ENCODE measurements around the gene CDHR2. TPM values are rescaled to one million over a fixed set of nuclear protein-coding genes. Genes with fewer than 3 reads are reported as not detected.

The CDHR2 gene, protein sequence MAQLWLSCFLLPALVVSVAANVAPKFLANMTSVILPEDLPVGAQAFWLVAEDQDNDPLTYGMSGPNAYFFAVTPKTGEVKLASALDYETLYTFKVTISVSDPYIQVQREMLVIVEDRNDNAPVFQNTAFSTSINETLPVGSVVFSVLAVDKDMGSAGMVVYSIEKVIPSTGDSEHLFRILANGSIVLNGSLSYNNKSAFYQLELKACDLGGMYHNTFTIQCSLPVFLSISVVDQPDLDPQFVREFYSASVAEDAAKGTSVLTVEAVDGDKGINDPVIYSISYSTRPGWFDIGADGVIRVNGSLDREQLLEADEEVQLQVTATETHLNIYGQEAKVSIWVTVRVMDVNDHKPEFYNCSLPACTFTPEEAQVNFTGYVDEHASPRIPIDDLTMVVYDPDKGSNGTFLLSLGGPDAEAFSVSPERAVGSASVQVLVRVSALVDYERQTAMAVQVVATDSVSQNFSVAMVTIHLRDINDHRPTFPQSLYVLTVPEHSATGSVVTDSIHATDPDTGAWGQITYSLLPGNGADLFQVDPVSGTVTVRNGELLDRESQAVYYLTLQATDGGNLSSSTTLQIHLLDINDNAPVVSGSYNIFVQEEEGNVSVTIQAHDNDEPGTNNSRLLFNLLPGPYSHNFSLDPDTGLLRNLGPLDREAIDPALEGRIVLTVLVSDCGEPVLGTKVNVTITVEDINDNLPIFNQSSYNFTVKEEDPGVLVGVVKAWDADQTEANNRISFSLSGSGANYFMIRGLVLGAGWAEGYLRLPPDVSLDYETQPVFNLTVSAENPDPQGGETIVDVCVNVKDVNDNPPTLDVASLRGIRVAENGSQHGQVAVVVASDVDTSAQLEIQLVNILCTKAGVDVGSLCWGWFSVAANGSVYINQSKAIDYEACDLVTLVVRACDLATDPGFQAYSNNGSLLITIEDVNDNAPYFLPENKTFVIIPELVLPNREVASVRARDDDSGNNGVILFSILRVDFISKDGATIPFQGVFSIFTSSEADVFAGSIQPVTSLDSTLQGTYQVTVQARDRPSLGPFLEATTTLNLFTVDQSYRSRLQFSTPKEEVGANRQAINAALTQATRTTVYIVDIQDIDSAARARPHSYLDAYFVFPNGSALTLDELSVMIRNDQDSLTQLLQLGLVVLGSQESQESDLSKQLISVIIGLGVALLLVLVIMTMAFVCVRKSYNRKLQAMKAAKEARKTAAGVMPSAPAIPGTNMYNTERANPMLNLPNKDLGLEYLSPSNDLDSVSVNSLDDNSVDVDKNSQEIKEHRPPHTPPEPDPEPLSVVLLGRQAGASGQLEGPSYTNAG (N-terminal part only)
- total RNA-seq, result 1 to 10 TPM; 1.3 to 2.4 TPM

DNA sequence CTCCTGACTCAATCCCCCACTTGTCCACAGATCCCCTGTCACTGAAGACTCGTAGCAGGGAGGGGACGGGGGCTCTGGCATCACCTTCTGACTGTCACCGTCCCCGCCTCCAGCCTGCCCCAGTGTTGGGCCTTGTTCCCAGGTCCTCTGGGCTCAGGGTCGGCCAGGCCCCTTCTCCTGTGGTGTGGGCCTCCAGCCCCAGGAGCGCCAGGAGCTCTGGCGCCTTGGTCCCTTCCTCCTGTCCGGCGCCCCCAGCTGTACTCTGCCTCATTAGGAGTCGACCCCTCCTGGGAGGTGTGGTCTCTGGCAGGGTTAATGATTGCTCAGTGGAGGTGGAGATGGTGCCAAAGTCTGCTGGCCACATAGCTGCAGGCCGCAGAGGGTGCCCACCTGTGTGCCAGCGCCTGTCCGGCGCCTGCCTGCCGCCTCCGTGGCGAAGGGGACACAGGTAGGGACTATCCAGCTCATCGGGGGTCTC is at the start of gene CDHR2:
Gene CDHR2 (plus strand): TSS at position 376 of the 478 bp plus-strand sequence. CDS start 16,011 bp downstream, outside the sequence.
- H3K27me3 Mint-ChIP-seq, result no peaks in the 10 kb centered on the region
- H3K9me3 Mint-ChIP-seq, result no peaks in the 10 kb centered on the region
- CTCF ChIA-PET, result interaction anchor here (1.6 kb wide), 1 partner anchor 109 kb away, joined by 3 read pairs; no protein-coding TSS in a partner anchor
- H3K4me1 Mint-ChIP-seq, result peaks cover 35% of the 10 kb centered on the region
- H3K4me3 Mint-ChIP-seq, result no peak within 1 kb of the TSS
- no peak within 1 kb of the TSS for H3K27ac Mint-ChIP-seq
- POLR2A ChIA-PET, result no interaction called here
- no peak for DNase-seq
- peaks cover 4% of the 10 kb centered on the region for H3K36me3 Mint-ChIP-seq (ENCODE audit: low read depth)

DNA sequence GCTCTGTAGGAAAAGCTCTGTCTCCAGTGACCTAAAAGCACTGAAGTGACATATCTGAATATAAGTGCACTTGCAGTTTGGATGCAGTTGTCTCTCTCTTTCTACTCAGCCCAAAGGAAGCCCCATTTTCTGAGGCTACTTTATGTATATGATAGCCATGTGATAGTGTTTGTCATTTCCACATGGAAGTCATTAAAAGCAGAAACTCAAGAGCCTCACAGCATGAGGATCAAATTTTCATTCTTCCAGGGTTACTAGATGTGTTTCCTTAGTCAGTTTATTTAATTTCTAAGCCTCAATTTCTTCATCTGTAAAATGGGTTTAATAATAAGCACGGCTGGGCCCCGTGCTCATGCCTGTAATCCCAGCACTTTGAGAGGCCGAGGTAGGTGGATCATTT is 48.6 kb upstream of the CDHR2 start:
- ChIA-PET CTCF (interaction anchor here (0.6 to 0.9 kb wide), 2 partner anchors 20 to 30 kb away, joined by 3 read pairs; no protein-coding TSS in a partner anchor), POLR2A (no interaction called here)
- no peak overlapping the region for H3K4me3 Mint-ChIP-seq
- no peak overlapping the region for H3K27ac Mint-ChIP-seq
- peaks cover 61% of the 10 kb centered on the region for H3K36me3 Mint-ChIP-seq (ENCODE audit: low read depth)
- no peaks in the 10 kb centered on the region for H3K9me3 Mint-ChIP-seq
- no peaks in the 10 kb centered on the region for H3K27me3 Mint-ChIP-seq
- DNase-seq, result no peak
- peaks cover 1% of the 10 kb centered on the region for H3K4me1 Mint-ChIP-seq

GRCh38 chr5:176501333-176501732 is 47.8 kb upstream of the CDHR2 start:
- CTCF ChIA-PET, result no interaction called here
- no peak overlapping the region for H3K4me3 Mint-ChIP-seq
- H3K9me3 Mint-ChIP-seq, result no peaks in the 10 kb centered on the region
- DNase-seq, result no peak
- H3K36me3 Mint-ChIP-seq (ENCODE audit: low read depth), result peaks cover 58% of the 10 kb centered on the region
- no peaks in the 10 kb centered on the region for H3K27me3 Mint-ChIP-seq
- H3K27ac Mint-ChIP-seq, result no peak overlapping the region
- POLR2A ChIA-PET, result no interaction called here
- H3K4me1 Mint-ChIP-seq, result peaks cover 1% of the 10 kb centered on the region

DNA sequence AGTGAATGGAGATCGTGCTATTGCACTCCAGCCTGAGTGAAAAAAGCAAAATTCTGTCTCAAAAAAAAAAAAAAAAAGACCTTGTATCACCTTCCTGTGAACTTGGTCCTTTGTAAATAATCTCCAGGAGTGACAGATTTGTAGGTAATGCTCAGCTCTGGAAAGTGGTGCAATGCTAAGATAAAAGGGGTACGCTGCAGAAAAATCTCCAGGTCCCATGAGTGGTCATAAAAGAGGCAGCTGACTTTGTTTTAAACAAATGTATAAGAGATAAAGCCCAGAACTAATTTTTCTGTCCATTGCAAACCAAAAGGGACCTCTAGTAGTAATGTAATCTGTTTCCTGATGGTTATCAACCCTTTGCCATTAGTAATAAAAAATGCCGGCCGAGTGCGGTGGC is 45.6 kb upstream of the CDHR2 start:
- Mint-ChIP-seq H3K9me3 (no peaks in the 10 kb centered on the region), H3K36me3 (ENCODE audit: low read depth) (peaks cover 62% of the 10 kb centered on the region), H3K27ac (no peak overlapping the region), H3K27me3 (no peaks in the 10 kb centered on the region), H3K4me3 (no peak overlapping the region), H3K4me1 (no peaks in the 10 kb centered on the region)
- ChIA-PET CTCF (no interaction called here), POLR2A (no interaction called here)
- no peak for DNase-seq

DNA sequence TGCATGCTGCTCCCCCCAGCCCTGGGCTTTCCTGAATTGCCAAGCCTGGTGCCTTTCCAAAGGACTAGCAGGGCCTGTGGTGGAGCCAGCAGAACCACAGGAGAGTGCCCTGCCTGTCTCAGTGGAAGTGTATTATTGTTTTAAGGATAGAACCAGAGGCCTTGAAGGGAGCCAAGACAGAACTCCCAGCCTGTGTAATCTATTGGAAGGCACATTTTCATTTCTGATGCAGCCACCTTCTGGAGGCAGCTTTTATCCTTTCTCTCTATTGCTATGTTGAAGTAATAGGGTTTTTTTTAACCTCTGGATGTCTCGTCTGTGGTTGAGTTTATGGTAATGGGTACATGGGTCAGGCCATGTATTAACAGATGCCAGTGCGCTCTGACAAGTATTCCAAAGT is 41.2 kb upstream of the CDHR2 start:
- H3K4me1 Mint-ChIP-seq, result peaks cover 7% of the 10 kb centered on the region
- H3K36me3 Mint-ChIP-seq (ENCODE audit: low read depth), result peaks cover 48% of the 10 kb centered on the region
- POLR2A ChIA-PET, result no interaction called here
- H3K27me3 Mint-ChIP-seq, result no peaks in the 10 kb centered on the region
- H3K9me3 Mint-ChIP-seq, result no peaks in the 10 kb centered on the region
- H3K27ac Mint-ChIP-seq, result no peak overlapping the region
- CTCF ChIA-PET, result interaction anchor here (1.1 kb wide), 1 partner anchor 22 kb away, joined by 3 read pairs; no protein-coding TSS in a partner anchor
- H3K4me3 Mint-ChIP-seq, result no peak overlapping the region
- DNase-seq, result no peak

- no peak for DNase-seq
- Mint-ChIP-seq H3K9me3 (no peaks in the 10 kb centered on the region), H3K27me3 (no peaks in the 10 kb centered on the region), H3K4me3 (no peak overlapping the region), H3K36me3 (ENCODE audit: low read depth) (peaks cover 43% of the 10 kb centered on the region), H3K4me1 (peaks cover 8% of the 10 kb centered on the region), H3K27ac (no peak overlapping the region)
- ChIA-PET CTCF (interaction anchor here (1.1 kb wide), 1 partner anchor 21 kb away, joined by 3 read pairs; no protein-coding TSS in a partner anchor), POLR2A (no interaction called here)
These were observed 40.5 kb upstream of the CDHR2 start for GRCh38 chr5:176508603-176509002.

DNA sequence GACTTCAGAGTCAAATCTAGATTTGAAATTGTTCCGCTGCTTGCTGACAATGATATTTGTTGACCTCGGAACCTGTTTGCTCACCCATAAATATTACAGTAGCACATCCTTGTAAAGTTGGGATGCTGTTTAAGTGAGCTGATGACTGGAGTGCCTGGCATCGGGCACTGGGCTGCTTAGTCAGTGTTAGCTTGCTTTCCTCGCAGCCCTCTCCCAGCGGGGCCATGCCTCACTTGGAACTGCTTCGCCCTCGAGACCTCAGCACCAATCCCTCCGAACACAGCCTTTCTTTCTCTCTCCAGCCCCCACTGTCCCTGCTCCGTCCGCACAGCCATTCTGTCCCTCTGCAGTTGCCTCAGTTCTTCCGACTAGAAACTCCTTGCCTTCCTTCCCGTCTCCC is 35.4 kb upstream of the CDHR2 start:
- Mint-ChIP-seq H3K9me3 (no peaks in the 10 kb centered on the region), H3K36me3 (ENCODE audit: low read depth) (peaks cover 7% of the 10 kb centered on the region), H3K27ac (no peak overlapping the region), H3K27me3 (no peaks in the 10 kb centered on the region), H3K4me1 (peaks cover 19% of the 10 kb centered on the region), H3K4me3 (no peak overlapping the region)
- no peak for DNase-seq
- ChIA-PET CTCF (interaction anchor here (0.7 kb wide), 1 partner anchor 18 kb away, joined by 3 read pairs; no protein-coding TSS in a partner anchor), POLR2A (no interaction called here)

DNA sequence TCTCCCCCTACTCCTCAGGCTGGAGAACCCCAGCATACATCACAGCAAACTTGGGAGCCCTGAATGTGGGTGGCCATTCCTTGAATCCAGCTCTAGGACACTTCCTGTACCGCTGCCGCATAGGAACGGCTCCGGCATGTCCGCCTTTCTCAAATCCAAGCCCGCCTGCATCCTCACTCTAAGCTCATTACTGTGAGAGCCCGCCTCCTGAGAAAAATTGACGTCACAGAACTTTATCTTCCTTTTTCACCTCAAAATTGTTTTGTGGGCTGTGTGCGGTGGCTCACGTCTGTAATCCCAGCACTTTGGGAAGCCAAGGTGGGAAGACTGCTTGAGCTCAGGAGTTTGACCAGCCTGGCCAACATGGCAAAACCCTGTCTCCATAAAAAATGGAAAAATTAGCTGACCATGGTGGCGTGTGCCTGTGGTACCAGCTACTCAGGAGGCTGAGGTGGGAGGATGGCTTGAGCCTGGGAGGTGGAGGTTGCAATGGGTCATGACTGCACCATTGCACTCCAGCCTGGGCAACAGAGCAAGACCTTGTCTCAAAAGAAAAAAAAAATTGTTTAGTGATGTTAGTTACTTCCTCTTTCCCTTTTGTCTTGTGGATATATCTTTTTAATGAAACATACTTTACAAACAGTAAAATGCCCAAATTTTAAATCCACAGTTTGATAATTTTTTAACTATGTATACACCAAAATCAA is 34.7 kb upstream of the CDHR2 start:
- Mint-ChIP-seq H3K27me3 (no peaks in the 10 kb centered on the region), H3K27ac (no peak overlapping the region), H3K4me1 (peaks cover 19% of the 10 kb centered on the region), H3K9me3 (no peaks in the 10 kb centered on the region), H3K4me3 (no peak overlapping the region), H3K36me3 (ENCODE audit: low read depth) (peaks cover 4% of the 10 kb centered on the region)
- ChIA-PET CTCF (interaction anchor here (0.7 kb wide), 1 partner anchor 17 kb away, joined by 3 read pairs; no protein-coding TSS in a partner anchor), POLR2A (no interaction called here)
- no peak for DNase-seq

DNA sequence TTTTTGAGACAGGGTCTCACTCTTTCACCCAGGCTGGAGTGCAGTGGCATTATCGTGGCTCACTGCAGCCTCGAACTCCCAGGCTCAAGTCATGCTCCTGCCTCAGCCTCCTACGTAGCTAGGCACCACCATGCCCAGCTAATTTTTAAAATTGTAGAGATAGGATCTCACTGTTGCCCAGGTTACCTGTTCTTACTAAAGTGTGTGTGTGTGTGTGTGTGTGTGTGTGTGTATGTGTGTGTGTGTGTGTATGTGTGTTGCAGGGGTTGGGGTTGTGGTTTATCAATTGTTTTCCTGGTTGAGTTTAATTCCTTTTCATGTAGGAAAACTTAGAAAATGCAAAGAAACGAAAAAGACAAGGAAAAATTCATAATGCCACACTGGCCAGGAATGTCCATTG is 33.7 kb upstream of the CDHR2 start:
- ChIA-PET CTCF (interaction anchor here (0.6 kb wide), 1 partner anchor 160 kb away, joined by 3 read pairs; no protein-coding TSS in a partner anchor), POLR2A (no interaction called here)
- no peak for DNase-seq
- H3K36me3 Mint-ChIP-seq (ENCODE audit: low read depth), result no peaks in the 10 kb centered on the region
- no peak overlapping the region for H3K27ac Mint-ChIP-seq
- no peak overlapping the region for H3K4me3 Mint-ChIP-seq
- H3K27me3 Mint-ChIP-seq, result no peaks in the 10 kb centered on the region
- peaks cover 19% of the 10 kb centered on the region for H3K4me1 Mint-ChIP-seq
- H3K9me3 Mint-ChIP-seq, result no peaks in the 10 kb centered on the region

GRCh38 chr5:176517053-176517661 is 32.0 kb upstream of the CDHR2 start:
- ChIA-PET POLR2A (no interaction called here), CTCF (interaction anchor here (0.6 to 0.7 kb wide), 3 partner anchors 11 to 156 kb away, joined by 3 to 4 read pairs (median 3); no protein-coding TSS in a partner anchor)
- Mint-ChIP-seq H3K27ac (no peak overlapping the region), H3K4me1 (peaks cover 17% of the 10 kb centered on the region), H3K9me3 (no peaks in the 10 kb centered on the region), H3K4me3 (no peak overlapping the region), H3K36me3 (ENCODE audit: low read depth) (no peaks in the 10 kb centered on the region), H3K27me3 (no peaks in the 10 kb centered on the region)
- no peak for DNase-seq

- Mint-ChIP-seq H3K27me3 (no peaks in the 10 kb centered on the region), H3K4me1 (peaks cover 12% of the 10 kb centered on the region), H3K4me3 (no peak overlapping the region), H3K27ac (peak overlapping the region; percentile 63), H3K9me3 (no peaks in the 10 kb centered on the region), H3K36me3 (ENCODE audit: low read depth) (peaks cover 2% of the 10 kb centered on the region)
- CTCF ChIA-PET, result interaction anchor here (0.6 to 2.3 kb wide), 5 partner anchors 10 to 328 kb away, joined by 3 to 6 read pairs (median 3); no protein-coding TSS in a partner anchor
- no peak for DNase-seq
- POLR2A ChIA-PET, result no interaction called here
These were observed 29.1 kb upstream of the CDHR2 start for GRCh38 chr5:176519810-176520720.

All from activated CD4-positive, alpha-beta T cell treated with anti-CD3 and anti-CD28 coated beads, Interleukin-2, amount 10 ng/mL, durations not matched to agents 7 days and 5 days (primary cell).